NCI-H460 (cell line): ENCODE data around the gene PDSS2. TPM values are rescaled to one million over a fixed set of nuclear protein-coding genes. Genes with fewer than 3 reads are reported as not detected.
"Not testable (repeated sequence)": the region's sequence is repeated elsewhere in the genome, so short reads cannot be mapped to it uniquely, and the experiment has no call there.

ENCODE experiments used
- DNase-seq: peaks from one replicate; pipeline ENCODE4 v3.0.0-alpha.2; 2016; ENCODE audit warnings: low read depth; ENCODE audit errors: extremely low read depth
- total RNA-seq: library from RNA; depleted of rRNA; stranded (reverse); fragments of >200 nt; shearing (Covaris generic); gene quantifications from 2 replicates; pipeline ENCODE4 v1.2.3, GENCODE V29; 2014

The PDSS2 gene
- total RNA-seq, 1 experiment from 2014 or later = 15.7 TPM

DNA sequence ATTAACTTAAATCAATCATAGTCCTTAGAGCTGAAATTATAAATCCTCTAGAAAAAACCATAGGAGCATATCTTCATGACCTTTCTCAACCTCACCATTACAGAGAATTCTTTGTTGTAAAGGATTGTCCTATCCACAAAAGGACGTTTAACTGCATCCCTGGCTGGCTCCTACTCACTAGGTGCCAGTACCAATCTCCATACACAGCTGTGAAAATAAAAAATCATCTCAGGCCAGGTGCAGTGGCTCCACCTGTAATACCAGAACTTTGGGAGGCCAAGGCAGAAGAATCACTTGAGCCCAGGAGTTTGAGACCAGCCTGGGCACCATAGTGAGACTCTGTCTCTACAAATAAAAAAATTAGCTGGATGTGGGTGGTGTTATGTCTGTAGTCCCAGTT is 89.9 kb downstream of the PDSS2 start:
- DNase-seq = no peak

DNA sequence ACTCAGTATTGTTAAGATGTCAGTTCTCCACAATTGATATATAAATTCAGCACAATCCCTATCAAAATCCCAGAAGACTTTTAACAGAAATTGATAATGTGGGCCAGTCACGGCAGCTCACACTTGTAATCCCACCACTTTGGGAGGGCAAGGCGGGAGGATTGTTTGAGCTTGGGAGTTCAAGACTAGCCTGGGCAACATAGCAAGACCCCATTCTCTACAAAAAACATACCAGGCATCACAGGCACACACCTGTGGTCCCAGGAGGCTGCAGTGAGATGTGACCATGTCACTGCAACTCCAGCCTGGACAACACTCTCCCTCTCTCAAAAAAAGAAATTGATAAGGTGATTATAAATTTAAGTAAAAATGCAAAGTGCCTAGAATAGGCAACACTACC is 90.9 kb downstream of the PDSS2 start:
- DNase-seq = no peak

DNA sequence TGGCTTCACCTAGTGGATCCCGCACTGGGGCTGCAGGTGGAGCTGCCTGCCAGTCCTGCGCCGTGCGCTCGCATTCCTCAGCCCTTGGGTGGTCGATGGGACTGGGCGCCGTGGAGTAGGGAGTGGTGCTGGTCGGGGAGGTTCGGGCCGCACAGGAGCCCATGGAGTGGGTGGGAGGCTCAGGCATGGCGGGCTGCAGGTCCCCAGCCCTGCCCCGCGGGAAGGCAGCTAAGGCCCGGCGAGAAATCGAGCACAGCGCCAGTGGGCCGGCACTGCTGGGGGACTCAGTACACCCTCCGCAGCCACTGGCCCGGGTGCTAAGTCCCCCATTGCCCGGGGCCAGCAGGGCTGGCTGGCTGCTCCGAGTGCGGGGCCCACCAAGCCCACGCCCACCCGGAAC is 95.2 kb downstream of the PDSS2 start:
- not testable (repeated sequence) for DNase-seq

DNA sequence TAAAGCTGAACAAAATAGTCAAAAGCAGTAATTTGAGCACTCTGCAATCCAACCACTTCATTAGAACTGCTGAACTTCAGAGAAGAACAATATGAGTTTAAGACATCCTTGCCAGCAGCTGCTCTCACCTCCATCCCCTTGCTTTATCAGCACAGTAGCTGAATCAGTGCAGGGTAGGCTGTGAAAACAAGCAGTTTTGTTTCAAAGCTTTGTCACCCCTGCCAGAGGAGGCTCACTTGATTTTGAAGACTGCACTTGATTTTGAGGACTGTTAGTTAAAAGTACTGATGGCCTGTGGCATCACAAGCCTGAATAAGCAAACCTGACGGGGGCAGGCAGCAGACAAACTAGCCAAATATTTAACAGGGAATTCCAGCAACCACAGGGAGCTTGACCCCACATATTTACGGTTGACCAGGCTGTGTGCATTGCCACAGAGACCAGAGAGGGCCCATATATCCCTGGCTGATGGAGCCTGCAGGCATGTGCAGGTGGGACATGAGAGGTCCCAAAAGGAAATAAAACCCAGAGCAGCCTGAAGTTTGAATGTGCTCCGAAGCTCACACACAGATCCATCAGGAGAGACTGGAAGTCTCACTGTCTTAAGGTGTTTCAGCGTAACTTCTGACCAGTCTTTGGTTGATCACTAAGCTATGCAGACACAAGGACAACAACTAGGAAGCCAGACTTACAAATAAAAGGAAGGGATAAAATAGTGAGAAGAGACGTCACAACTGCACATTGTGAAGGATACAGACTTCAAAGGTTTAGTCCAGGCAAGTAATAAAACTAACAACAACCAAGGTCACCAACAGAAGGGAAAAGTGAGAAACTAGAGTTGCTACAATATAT is 97.4 kb downstream of the PDSS2 start:
- no peak for DNase-seq

DNA sequence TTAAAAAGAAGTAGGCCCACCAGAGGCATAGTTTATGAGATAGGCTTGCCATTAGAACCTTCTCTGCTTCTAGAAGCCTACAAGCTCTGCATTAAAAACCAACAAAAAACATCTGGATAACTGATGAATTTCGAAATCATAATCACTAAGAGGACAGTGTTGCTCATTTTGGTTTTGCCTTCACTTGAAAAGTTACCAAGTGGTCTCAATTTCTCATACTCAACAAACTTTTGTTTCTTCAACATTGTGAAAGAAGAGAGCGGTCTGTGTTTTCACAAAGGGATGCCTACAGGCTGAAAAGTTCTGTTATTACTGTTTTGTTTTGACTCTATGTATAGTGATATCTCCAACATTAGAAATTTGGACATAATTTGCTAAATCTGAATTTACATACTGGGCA is 98.9 kb downstream of the PDSS2 start:
- DNase-seq = no peak

DNA sequence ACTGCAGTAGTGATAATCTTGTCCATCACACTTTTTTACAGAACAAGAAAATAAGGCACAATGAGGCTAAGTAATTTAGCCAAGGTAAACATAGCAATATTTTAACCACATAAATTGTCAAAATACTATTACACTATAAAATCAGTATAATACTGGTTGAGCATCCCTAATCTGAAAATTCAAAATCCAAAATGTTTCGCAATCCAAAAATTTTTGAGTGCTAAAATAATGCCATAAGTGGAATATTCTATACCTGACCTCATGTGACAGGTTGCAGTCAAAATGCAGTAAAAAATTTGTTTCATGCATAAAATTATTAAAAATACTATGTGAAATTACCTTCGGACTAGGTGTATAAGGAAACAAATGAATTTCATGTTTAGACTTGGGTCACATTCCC is 101.5 kb downstream of the PDSS2 start:
- DNase-seq = no peak

DNA sequence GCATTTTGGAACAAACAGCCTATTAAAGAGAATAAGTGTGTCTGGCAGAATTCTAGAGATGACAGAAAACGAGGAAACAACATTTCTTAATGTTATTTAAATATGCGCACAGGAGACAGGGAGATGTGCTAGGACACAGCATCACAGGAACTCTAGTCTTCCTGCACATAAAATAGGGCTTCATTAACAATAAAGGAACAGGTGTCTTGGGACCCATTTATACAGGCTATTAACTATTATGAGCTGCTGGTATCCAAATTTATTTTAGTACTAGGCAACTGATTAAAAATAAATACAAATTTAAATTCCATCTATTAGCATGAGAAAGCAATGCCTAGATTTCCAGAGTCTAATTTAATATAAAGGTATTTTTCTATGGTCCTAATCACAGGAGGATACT is 102.3 kb downstream of the PDSS2 start:
- no peak for DNase-seq

DNA sequence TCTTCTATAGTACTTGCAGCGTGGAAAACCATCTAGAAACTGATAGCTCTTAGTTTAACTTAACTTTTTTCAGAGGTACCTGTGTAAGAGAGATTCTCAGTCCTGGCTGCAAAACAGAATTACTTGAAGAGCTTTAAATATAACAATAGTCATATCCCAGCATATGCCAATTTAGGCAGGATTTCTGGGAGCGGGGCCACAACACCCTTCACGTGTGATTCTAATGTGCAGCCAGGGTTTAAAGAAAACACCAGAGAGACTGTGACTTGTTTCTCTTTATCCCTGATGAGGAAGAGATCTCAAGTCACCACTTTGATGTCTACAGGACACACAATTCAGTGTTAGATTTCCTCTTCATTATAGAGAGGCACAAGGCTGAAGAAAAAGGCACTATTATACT is 103.7 kb downstream of the PDSS2 start:
- DNase-seq = no peak

DNA sequence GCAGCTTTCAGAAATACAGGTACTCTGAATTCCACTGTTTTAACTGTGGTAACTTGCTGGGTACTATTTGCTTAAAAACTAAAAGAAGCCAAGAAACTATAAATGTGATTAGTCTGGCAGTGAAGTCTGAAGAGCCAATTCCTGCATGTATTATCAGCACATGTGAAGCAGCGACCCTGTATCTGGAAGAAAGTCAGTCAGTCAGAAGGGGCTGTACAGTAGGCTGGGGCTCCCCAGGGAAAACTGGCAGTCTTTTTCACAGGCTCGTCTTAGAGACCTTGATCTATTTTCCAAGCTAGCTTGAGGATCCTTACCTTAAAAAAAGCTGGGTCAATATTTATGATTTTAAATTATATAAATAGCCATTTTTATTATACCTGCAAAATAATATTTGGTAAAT is 104.9 kb downstream of the PDSS2 start:
- DNase-seq = no peak

DNA sequence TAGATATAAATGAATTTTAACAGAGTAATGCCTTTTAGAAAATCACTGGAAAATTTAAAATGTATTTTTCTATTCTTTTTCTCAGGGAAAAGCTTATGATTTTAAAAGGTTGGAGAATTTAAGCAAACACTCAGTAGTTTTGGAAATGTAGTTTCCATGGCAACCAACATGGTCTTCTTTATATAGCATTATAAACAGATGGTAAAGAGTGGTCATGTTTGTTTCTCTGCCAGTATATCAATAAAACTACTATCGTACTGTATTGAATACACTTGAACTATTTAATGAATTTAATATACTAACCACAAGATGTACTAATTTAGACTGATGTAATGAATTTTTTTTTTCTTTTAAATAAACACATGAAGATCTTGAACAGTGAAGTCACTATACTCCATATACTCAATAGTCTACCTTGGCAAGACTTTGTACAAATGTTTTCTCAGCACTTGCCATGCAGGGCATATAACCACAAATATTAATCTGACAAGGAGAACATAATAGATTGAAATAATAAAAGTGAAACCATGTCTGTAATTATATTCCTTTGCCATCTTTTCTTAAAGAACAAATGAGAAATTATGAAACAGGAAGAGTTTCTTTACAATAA is 105.5 kb downstream of the PDSS2 start:
- DNase-seq = no peak

DNA sequence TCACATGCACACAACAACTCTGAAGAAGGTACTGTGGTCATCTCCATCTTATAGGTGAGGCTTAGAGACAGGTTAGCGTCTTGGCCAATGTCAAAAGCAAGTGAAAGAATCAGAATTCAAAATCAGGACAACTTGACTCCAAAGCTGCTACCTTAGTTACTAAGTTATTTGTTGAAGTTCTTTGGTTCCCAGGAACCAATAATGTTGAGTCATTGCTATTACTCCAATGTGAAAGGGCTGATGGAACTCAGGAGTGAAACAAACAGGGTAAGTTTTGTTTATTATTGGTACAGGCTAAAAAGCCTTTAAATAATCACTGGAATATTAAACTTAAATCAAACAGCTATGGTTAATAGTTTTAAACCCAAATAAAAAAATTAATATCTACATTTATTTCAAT is 111.1 kb downstream of the PDSS2 start:
- DNase-seq = no peak

DNA sequence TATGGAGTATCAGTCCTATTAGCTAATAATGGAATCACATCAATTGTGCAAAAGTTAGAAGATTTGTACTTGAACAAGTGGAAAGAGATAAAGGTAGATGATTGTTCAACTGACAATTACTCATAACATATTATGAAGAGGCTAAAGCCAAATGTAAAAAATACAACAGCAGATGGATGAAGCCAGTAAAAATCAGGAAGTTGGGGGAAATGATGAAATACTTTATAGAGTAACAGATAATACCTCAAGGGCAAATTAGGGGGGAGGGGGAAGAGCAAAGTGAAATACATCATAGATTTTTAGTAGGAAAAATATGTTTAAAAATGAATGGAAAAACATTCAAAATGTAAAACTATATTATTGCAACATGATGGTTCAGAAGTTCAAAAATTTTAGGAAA is 114.0 kb downstream of the PDSS2 start:
- no peak for DNase-seq

DNA sequence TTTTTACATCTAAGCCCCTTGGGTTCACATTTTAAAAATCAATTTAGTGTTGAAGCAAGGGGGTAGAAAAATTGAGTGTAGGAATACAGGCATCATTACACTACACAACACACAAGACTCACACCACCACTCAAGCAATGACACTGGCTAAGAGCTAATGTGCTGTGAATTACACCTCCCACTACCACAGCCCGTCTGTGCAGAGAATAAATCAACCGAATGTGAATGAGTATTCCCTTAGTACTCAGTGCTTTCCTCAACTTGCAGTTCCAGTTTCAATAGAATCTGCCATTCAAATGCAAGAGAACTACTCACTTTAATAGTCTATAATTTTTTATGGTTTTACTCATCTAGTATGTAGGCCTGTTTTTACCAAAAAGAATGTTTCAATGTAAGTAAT is 114.4 kb downstream of the PDSS2 start:
- DNase-seq = no peak

DNA sequence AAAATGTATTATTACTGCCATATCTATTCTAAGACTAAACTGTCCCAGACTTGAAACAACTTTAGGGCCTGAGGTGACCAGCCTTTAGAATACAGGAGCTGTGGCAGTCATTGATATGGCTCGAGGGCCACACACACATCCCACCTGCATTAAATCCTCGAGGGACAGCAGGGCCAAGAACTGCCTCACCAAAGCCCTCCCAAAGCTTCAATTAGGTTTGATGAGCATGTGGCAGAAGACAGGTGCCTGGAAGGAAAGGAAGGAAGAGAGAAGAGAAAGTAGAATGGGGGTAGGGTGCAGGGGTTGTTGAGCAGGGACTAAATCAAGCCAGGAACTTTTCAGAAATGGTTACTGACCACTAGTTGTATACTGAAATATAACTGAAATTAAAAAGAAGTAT is 115.0 kb downstream of the PDSS2 start:
- DNase-seq = no peak

DNA sequence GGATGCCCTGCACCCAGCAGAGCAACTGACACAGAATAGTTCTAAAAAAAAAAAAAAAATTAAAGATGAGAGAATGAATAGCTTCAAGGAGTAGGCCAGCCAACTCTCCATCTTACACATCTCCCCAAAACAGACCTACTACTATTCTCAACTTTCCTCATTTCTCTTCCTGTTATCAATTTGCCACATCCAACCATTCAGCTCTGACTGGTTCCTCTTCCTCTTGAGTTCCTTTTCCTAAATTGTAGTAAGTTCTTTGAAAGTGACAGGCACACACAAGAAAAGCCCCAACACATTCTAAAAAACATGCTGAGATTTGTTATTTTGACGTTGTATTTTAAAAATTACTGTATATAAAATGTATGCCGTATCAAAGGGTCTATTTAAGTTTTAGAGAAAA is 117.2 kb downstream of the PDSS2 start:
- DNase-seq = no peak

DNA sequence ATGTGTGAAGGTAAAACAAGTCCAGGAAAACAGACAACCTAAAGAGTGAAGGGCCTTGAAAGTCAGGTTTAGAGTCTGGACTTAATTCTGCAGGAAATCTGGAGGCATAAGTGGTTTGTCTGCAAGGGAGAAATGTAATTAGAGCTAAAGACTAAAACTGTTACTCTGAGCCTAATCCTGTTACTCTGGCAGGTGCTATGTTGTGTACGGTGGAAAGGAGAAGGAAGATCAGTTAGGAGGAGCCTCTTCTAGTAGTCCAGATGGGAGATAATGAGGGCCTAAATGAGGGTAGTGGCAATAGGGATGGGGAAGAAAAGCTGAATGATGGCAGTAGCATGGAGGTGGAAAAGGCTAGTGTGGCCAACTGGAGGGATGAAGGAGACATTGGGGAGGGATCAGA is 118.5 kb downstream of the PDSS2 start:
- no peak for DNase-seq

DNA sequence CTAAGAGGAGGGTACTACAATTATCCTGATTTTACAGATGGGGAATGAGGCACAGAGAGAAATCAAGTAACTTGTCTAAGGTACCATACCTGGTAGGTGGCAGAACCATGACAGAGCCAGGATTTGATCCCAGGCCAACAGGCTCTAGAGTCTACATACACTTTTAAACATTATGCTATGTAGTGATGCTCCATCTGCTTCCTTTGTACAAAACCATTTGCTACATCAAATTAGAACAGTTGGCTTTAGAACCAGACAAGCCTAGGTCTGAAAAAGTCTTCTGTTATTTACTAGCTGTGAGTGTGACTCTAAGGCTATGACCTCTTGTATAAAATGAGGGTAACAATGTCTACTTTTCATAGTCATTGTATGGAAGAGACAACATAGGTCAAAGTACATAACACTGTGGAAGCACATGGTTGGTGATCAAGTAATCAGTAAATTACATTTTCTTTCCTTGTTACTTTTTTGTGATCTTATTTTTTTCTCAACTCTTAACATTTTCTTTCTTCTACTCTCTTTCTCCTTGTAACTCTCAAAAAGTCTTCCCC is 122.1 kb downstream of the PDSS2 start:
- no peak for DNase-seq

DNA sequence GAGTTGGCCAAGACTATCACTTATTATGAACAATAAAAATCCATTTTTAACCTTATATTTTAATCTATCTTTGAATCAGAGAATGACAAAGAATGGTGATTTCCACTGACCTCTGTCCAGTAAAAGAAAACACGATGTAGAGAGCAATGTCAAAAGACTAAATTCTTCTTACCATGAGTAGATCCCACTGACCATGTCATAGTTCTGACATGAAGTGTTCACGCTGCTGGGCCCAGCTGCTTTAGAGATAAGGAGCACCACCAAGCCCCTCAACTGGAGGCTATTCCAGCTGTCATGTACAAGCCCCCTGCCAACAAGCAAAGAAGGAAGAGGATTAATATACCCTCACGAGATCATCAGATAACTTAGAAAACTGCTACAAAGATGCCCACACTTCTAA is 125.3 kb downstream of the PDSS2 start:
- DNase-seq = no peak

DNA sequence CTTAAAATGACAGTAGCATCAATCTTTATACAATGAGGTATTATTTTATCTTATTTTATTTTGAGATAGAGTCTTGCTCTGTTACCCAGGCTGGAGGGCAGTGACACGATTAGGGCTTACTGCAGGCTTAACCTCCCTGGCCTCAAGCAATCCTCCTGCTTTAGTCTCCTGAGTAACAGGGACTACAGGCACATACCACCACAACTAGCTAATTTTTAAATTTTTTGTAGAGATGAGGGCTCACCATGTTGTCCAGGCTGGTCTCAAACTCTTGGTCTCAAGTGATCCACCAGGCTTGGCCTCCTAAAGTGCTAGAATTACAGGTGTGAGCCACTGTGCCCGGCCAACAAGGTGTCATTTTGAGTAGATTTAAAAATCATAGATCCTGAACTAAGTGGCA is 125.9 kb downstream of the PDSS2 start:
- DNase-seq = no peak

DNA sequence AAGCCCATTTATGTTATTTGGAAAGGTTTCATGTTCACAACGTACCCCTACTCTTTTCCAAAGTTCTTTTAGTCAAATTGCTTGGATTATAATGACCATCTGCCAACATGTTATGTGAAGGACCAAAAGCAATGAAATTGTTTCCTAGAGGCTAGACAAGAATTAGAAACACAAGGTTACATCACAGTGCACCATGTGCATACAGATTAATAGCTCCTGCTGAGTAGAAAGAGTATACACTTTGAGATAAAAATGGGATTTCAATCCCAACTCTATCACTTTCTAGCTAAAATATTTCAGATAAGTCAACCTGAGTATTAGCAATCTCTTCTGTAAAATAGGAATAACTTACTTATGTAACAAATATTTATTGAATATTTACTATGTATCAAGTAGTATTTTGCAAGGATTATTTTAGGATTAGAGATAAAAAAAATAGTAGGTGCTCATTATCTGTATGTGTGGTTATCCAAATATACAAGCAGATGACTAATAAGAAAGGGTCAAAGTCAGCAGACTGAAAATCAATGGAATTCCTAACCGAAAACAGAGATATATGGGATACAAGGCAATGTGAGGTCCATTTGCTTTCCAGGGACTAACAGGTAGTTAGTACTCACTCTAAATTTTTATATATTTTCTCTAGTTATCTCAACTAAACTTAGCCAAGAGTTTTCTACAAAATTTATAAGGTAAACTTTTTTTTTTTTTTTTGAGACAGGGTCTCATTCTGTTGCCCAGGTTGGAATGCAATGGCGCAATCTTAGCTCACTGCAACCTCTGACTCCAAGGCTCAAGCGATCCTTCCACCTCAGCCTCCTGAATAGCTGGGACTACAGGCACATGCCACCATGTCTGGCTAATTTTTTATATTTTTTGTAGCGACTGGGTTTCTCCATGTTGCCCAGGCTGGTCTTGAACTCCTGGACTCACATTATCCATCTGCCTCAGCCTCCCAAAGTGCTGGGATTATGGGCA is 127.7 kb downstream of the PDSS2 start:
- no peak for DNase-seq

DNA sequence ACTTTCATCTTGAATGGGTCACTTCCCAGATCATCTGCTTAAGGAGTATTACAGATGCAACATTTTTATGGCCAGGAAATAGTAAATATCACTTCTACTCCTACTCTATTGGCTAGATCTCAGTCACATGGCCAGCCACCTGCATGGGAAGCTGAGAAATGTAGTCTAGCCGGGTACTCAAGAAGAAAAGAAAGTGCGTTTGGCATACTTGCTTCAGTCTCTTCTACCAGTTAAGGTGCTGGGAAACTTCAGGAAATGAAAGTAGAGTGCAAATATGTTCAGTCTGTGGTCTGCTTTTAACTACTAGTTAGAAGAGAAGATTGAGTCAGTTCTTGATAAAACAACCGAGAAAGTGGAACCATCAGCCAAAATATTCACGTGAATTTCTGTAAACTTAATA is 129.2 kb downstream of the PDSS2 start:
- no peak for DNase-seq
